Stimulated activated CD8-positive, alpha-beta memory T cell treated with anti-CD3 and anti-CD28 coated beads, Interleukin-7, amount 100 ng/mL, for 1 hour (primary cell): Measurements from ENCODE around the gene PYCR2.

Source experiments
- DNase-seq, 2 donors: peaks; one replicate each; pipeline ENCODE4 v3.0.0-alpha.2; 2020; ENCODE audit warnings: low read depth in 2 of 2

The PYCR2 gene

DNA sequence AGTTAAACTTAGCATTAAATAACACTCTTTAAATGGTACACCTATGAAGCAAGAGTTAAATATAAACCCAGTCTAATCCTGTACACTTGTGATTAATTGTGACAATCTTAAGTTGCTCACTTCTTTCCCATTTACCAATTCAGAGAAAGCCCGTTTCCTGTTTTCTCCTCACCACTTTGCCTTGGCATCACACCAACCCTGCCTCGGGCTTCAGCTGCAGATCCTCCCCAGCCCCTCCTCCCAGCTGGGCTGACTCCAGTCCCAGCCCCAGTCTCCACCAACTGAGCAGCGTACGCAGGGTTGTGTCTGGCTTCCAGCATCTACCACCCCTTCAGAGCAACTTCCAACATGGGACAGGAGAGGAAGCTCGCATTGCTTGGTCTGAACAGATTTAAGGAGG is 4.1 kb downstream of the PYCR2 start:
- DNase-seq = no peak

DNA sequence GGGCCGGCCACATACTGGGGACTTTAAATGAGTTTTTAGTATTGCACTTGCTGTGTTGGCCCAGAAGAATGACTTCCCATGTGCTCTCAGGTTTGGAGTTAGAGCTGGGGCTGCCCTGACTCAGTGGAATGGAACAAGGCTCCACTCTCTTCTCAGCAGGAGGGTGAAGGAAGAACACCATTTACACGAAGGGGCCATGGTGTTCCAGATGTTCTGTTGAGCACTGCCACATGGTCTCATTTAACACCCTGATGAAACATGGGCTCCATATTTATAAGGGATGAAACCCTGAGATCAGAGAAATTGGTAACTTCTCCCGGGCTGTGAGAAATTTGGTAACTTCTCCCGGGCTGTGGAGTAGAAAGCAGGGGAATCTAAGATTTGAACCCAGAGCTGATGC is 5.8 kb downstream of the PYCR2 start:
- no peak for DNase-seq

DNA sequence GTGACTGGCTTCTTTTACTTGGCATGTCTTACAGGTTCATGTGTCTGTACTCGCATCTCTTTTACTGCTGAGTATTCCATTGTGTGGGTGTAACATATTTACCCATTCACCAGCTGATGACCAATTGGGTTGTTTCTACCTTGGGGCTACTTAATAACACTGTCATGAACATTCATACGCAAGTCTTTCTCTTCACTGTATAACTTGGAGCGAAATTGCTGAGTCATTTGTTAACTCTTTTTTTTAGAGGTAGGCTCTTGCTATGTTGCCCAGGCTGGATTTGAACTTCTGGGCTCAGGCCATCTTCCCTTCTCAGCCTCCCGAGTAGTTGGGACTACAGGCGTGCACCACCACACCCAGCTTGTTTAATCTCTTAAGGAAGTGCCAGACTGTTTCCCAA is 6.5 kb downstream of the PYCR2 start:
- no peak for DNase-seq

DNA sequence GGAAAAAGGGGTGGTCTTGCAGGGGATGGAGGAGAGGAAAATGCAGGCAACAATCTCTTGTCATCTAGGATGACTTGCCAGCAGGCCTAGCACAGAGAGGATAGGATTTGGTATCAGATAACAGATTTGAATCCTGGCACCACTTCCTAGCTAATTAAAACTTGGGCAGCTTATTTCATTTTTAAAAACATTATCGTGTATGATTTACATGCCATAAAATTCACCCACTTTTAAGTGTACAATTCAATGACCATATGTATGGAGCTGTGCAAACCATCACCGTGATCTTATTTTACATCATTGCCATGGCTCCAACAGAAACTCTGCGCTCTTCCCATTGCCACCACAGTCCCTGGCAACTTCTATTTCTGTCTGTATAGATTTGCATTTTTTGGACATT is 6.9 kb downstream of the PYCR2 start:
- no peak for DNase-seq

DNA sequence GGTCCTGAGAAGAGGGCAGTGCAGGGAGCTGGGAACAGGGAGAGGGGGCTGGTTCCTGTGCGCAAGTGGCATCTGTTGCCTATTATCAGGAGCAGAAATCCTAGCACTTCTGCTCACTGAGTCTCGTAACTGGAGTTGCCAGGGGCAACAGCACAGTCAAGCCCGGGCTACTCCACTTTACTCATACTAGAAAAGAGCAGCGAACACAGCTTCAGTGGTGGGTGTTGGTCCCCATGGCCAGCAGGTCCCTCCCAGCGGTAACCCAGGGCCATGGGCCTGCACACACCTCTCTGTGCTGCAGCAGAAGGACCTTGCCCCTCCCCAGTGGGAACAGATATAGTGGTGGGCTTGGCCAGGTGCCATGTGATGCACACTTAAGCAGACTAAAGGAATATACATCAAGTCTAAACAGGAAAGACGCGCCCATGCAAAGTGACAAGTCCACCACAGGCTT is 8.5 kb downstream of the PYCR2 start:
- DNase-seq = no peak

DNA sequence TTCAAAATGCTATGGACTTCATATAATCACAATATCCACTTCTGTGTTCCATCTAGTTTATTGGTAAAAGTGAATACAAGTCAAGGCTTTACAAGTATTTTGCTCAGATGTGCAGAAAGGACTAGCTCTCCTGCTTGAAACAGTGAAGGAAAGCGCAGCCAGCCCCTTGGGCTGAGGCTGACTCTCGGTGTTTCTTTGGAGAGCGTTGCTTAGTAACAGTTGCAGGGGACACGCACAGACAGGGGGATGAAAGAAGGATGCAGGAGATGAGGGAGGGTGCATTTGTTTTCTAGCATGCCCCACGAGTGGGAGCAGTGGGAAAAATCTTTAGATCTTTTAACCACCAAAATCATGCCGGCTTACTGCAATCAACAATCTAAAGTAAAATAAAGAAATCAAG is 9.1 kb downstream of the PYCR2 start:
- no peak for DNase-seq

DNA sequence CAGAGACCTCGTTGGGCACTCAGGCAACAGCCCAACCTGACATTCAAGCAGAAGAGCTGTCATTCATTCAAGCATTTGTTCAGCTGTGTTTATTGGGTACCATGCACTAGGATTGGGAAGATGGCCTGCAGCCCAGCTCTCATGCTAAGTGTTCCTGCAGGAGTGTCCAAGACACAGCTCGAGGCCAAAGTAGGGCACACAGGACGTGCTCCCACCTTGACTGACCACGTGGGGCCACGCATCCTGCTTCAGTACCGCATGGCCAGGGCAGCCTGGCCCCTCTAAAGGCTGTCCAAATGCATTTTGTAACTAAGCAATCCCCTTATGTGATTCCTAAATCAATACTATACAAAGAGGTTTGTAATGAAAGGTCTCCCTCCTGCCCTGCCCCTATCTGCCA is 9.7 kb downstream of the PYCR2 start:
- no peak for DNase-seq

DNA sequence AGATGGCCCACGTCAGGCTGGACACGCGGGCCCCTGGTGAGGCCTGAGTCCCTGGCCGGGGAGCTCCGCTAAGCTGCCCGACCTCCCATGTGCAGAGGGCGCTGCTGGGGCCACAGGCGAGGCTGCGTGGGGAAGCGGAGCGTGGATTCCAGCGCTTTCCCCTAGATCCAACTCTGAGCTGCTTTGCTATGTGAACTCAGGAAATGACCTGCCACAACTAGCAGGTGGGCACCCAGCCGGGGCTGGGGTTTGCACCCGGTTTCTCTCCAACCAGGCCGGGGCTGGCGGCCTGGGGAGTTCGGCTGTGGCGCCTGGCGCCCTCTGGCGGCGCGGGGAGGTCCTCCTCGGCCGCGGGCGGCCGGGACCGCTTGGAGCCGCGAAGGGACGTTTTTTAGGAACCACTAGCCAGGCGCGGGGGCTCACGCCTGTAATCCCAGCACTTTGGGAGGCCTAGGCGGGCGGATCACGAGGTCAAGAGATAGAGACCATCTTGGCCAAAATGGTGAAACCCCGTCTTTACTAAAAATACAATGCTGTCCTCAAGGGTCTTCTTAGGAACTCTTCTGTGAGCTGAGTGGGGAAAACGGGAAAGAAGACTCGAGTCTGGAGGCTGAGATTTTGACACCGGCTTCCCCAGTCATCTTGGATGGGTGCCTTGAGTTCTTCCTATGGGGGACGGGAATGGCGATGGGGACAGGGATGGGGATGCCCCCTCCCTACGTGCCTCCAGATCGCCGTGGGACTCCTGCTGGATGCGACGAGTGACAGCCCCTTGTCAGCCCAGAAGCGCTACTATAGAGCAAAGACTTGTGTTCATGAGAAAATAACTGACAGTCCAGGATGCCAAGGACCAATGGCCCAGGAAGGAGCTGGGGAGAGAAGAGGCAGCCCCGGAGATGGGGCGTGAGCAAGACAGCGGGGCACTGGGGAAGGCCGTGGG is 12.6 kb downstream of the PYCR2 start:
- DNase-seq = peak; percentile 41 to 59

DNA sequence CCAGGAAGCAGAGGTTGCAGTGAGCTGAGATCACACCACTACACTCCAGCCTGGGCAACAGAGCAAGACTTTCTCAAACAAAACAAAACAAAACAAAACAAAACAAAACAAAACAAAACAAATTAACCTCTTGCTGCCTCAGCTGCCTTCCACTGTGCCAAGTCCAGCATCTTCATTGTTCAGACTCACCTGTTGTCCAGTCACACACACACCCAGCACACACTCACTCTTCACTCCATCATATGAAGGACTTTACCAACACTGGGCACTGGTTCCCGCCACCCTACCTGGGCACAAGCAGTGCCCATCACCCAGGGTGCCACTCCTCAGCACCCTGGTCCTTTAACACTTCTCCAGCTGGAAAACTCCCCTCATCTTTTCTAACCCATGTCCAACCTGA is 14.6 kb downstream of the PYCR2 start:
- DNase-seq = no peak

DNA sequence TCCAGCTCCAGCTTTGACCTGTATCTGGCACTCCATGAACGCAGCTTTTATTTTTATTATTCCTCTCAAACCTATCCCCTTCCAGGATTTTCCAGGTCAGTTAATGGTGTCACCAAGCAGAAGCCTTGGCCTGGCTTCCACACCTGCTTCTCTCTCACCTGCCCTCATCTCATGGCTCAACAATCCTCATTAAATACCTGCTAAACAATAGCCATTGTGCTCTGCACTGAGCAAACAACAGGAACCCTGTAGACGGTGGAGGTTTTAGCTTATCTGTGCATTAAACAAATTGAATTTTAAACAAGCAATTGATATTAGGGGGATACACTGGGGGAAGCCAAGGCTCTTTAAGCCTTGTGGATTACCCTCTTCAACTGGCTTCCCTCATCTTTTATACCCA is 15.3 kb downstream of the PYCR2 start:
- DNase-seq = no peak

DNA sequence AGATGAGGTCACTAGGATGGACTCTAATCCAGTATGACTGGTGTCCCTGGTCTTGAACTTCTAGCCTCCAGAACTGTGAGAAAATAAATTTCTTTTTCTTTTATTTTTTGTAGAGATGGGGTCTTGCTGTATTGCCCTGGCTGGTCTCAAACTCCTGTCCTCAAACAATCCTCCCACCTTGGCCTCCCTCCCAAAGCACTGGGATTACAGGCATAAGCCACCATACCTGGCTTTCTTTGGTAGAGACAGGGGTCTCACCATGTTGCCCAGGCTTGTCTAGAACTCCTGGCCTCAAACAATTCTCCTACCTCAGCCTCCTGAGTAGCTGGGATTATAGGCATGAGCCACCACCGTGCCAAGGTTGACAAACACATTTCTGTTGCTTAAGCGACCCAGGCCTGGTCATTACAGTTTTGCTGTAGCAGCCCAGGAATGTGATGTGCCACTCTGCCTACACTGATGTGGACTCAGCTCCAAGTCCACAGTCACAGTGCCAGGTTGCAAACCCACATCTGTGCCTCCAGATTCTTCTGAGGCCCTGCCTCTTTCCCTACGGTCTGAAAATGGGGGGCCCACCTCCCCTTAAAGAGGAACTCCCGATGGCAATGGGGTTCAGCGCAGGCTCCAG is 15.9 kb downstream of the PYCR2 start:
- DNase-seq = no peak

DNA sequence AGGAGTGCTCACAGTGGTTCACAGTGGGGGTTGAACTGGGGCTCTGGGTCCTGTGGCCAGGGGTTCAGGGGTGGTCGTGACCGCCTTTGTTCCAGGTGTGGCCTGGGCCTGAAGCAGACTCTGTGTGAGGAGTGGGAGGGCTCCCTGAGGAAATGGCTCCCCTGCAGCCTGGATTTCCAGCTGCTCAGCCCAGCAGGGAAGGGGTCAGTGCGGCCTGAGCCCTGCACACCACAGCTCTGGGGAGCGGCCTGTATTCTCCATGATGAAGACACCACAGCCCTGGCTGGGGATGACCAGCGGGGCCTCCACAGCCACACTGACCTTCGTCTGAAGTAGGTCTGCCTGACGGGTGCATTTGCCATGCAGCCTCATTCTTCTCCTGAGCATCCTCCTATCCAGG is 16.7 kb downstream of the PYCR2 start:
- DNase-seq = no peak

DNA sequence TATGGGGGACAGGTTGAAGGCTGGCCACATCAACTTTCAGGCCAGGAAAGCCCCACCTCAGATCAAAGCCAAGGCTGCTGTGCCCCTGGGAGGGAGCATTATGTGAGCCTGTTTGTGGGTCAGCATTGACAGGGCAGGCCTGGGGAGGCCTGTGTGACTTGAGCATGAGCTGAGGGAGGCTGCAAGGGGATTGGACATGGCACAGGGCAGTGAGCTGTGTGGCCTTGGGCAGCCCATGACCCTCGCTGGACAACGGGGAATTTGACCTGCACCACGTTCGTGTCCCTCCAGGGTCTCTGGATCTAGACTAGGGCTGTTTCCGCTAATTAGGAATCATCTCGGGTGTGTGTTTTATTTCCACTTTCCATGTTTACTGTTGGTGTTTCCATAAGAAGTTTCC is 17.6 kb downstream of the PYCR2 start:
- no peak for DNase-seq

DNA sequence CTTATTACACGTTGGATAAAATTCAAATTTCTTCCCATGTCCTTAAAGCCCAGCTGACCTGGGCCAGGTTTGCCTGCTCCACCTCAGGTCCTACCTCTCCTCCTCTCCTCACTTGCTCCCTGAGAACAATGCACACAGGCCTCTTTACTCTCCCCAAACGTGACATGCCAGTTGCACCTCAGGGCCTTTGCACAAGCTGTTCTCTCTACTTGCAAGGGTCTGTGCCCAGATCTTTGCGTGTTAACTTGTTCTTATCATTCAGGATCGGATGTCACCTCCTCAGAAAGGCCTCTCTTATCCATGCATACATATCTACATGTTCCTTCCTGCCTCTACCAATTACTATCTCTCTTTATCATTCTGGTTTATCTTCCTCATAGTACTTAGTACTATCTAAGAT is 20.4 kb downstream of the PYCR2 start:
- no peak for DNase-seq

DNA sequence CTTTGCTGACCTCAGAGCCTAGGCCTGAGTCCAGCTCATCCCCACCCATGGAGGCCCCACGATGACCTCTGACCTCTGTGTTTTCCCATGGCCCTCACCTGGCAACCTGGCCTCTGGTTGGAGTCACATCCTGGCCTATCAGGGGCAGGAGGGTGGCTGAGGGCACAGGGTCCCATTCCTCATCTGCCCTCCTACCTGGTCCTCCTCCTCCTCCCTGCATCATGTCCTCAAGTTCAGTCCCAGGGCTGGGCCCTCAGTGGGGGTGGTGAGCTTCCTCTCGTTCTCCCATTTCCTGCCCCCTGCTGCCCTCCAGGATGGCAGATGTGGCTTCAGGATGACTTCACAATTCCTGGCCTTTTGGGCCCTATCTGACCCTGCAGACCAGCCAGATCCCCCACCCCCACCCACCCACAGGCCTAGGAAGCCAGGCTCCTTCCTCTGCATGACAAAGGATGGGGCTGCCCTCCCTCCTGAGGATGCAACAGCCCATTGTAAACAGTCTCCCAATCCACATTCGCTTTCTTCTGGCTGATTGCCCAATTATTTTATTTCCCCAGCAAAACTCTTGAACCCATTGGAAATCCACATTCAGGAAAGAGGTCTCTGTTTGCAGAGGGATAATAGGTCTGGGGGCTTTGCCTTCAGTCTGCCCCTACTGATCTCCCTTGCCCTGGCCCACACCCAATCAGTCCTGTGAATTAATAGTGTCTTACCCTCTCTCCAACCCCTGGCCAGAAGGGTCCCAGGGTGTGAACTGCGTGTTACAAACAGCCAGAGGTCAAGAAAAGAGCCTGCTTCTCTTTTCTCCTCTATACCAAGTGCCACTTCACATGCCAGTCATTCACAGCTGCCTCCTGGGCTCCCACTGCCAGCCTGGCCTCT is 24.8 kb downstream of the PYCR2 start:
- no peak for DNase-seq

DNA sequence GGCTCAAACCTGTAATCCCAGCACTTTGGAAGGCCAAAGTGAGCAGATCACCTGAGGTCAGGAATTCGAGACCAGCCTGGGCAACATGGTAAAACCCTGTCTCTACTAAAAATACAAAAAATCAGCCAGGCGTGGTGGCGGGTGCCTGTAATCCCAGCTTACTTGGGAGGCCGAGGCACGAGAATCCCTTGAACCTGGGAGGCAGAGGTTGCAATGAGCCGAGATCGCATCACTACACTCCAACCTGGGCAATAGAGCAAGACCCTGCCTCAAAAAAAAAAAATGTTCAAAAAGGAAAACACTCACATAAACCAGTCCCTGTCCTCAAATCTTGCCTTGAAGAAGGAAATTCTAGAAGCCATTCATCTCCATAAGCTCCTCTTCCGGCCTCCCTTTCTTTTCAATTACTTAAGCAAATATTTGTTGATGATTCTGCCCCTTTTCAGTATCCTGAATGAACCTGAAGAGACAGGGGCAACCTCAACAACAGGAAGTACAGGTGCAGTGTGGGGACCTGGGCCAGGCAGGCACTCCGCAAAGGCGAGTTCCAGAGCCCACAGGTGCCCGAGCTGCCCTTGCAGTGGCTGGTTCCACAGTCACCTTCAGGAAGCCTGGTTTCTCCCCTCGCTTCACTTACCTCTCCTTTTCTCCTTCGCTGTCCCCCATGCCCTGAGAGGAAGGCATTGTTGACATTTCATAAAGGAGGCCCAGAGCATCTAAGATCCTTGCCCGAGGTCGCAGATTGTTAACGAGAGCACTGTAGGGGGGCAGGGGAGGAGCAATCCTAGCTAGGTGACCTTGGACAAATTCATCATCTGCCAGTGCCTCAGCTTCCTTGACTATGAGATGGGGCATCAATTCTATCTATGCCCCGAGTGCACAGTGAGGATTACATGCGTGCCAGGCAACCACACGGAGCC is 26.2 kb downstream of the PYCR2 start:
- peak in 1 of 2 donors; percentile 6 for DNase-seq

DNA sequence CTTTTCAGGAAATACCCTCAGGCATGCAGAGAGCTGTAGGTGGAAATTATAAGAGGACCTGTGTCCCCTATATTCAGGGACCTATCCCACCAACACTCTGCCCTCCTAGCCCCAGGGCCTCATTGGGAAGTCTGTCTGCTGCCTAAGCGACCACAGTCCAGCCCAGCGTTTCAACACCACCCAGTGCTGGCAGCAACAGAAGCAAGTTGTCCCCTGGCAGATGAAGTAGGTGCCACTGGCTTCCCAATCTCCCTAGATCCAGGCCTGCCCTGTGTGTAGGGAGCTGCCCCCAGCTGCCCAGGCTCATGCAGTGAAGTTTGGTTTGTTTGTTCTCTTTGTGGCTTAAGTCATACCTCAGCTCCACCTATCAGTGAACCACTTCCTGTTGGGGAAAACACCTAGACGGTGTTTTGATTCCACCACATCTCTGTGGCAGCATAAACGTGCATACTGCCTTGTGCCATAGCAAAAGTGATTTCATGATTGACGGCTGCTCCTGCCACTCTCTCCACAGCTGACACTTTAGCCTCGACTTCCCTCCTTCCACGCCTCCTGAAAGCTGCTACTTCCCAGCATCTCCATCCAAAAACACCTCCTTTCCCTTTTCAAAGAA is 27.0 kb downstream of the PYCR2 start:
- DNase-seq = peak; percentile 31 to 34

DNA sequence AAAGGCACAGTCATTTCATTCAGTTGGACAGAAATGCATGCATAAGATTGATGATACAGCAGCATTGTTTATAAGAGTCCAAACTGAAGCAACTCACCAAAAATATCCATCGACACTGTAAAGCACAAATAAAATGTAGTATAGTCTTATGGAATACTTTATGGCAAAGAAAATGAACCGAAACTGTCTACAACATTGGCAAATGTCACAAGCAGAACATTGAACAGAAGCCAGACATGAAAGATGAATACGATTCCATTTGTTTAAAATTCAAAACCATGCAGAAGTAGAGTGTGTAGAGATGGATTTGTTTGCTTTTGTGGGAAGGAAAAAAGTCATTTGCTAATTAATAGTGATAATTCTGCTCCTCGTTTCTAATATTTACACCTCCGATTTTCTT is 27.6 kb downstream of the PYCR2 start:
- DNase-seq = no peak

DNA sequence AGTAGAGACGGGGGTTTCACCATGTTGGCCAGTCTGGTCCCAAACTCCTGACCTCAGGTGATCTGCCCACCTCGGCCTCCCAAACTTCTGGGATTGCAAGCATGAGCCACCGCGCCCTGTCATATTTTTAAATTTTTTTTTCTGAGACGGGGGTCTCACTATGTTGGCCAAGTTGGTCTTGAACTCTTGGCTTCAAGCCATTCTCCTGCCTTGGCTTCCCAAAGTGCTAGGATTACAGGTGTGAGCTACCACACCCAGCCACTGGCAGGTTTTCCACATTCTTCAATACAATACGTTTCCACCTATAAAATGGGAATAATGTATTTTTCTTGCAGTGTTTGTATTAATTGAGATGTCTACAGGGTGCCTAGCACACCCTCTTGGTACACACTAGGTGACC is 31.7 kb downstream of the PYCR2 start:
- no peak for DNase-seq

DNA sequence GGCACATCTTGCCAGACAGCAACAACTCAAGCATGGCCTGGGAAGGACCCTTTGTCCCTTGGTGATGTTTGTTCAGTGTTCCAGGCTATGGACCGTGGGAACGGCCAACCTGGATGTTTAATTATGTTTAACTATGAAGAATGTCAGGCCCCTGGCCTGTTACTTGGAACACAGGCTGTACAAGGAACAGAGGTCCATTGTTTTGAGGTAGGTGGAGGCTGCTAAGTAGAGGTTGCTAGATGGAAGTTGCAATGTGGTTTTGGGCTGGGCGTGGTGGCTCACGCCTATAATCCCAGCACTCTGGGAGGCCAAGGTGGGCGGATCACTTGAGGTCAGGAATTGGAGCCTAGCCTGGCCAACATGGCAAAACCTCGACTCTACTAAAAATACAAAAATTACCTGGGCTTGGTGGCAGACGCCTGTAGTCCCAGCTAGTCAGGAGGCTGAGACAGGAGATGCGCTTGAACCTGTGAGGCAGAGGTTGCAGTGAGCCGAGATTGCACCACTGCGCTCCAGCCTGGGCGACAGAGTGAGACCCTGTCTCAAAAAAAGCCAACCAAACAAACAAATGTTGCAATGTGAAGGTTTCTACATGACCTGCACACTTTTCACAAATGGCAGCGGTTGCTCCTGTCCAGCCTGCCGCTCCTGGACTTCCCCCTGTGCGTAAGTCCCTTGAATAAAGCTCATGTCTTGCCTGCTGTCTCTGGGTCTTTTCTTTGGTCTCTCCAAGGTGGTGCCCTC is 32.6 kb downstream of the PYCR2 start:
- no peak for DNase-seq
